Stromal cell of bone marrow (primary cell): ENCODE data around the gene OTUD3.
A peak's percentile ranks its signal among the peaks of the same experiment; 100 is the strongest.
"Not testable (repeated sequence)": the region's sequence is repeated elsewhere in the genome, so short reads cannot be mapped to it uniquely, and the experiment has no call there.

Experiments used
- DNase-seq: peaks from one replicate; pipeline ENCODE4 v3.0.0-alpha.2; 2012; ENCODE audit warnings: low read depth

The OTUD3 gene

GRCh38 chr1:19882111-19883071 lies at the start of gene OTUD3:
Gene OTUD3 (plus strand): TSS chr1:19882395. CDS start chr1:19882514, 119 bp downstream.
- peak; percentile 96 for DNase-seq

DNA sequence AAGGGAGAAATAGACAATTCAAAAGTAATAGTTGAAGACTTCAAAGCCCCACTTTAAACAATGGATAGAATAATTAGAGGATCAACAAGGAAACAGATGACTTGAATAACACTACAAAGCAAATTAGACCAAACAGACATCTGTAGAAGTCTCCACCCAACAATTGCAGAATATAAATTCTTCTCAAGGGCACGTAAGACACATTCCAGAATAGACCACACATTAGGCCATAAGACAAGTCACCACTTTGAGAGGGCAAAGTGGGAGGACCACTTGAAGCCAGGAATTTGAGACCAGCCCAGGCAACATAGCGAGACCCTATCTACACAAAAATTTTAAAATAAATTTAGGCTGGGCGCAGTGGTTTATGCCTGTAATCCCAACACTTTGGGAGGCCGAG lies 46.6 kb upstream of the OTUD3 start:
- DNase-seq = no peak

- no peak for DNase-seq
These were observed 44.3 kb upstream of the OTUD3 start for GRCh38 chr1:19837866-19838265.

- DNase-seq = peak; percentile 13
These were observed 42.0 kb upstream of the OTUD3 start for GRCh38 chr1:19840228-19840627.

GRCh38 chr1:19844731-19845495 lies 37.3 kb upstream of the OTUD3 start:
- DNase-seq = no peak

GRCh38 chr1:19845555-19845954 lies 36.6 kb upstream of the OTUD3 start:
- DNase-seq = no peak

DNA sequence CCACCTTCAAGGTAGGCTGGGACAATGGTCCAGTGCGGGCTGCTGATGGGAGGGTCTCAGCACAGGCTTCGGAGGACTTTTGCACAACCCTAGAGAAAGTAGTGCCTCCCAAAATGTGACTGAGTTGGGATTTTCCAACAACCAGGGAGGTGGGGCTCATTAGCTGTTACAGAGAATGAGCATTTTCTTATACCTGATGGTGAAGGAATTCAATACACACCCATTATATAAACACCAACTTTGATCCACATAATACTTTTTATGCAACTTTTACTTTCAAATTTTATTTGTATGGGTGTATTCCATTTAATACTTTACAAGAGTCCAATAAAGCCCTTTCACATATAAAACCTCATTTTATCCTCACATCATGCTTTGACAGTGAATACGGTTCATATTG lies 35.9 kb upstream of the OTUD3 start:
- DNase-seq = no peak

DNA sequence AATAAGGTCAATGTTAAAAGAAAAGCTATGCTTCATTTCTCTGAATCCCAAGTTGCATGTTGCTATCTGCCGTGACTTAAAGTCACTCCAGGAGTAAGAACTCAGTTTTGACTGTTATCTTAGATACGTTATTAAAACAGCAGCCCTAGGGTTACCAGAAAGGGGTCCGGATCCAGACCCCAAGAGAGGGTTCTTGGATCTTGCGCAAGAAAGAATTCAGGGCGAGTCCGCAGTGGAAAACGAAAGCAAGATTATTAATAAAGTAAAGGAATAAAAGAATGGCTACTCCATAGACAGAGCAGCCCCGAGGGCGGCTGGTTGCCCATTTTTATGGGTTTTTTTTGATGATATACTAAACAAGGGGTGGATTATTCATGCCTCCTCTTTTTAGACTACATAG lies 34.9 kb upstream of the OTUD3 start:
- DNase-seq = not testable (repeated sequence)

GRCh38 chr1:19849307-19849706 lies 32.9 kb upstream of the OTUD3 start:
- DNase-seq = not testable (repeated sequence)

- no peak for DNase-seq
These were observed 32.0 kb upstream of the OTUD3 start for GRCh38 chr1:19850214-19850613.

GRCh38 chr1:19852036-19852435 lies 30.2 kb upstream of the OTUD3 start:
- no peak for DNase-seq

GRCh38 chr1:19854866-19855265 lies 27.3 kb upstream of the OTUD3 start:
- no peak for DNase-seq

DNA sequence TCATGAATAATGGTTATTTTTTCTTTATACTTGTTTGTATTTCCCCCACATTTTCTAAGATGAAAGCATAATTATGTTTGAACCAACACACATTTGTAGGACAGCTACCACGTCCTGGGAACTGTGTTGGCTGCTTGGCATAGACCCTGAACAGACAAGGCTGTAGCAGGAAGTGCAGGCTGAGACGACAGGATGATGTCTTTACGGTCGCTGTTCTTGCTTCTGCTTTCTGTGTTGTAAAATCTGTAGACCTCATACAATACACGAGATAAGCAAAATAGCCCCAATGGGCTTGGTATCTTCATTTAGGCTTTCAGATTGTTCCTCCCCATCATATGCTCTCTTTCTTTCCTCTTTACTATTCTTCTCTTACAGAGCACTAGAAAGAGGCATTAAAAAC lies 23.3 kb upstream of the OTUD3 start:
- no peak for DNase-seq

DNA sequence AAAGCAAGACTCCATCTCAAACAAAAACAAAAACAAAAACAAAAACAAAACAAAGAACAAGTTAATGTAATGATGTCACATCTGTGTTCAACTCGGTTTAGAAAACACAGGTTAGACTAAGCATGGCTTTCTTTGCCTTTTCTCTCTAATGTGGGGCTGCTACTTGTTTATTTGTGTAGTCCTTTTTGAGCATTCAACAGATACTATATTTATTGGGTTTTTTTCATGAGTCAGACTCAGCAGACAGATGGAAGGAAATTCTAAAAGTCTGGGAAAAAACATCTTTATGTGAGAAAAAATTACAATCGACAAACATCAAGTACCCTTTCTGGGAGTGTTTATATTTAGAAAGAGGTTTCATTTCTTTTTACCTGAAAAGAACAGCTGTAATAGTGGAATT lies 22.3 kb upstream of the OTUD3 start:
- DNase-seq = no peak

- no peak for DNase-seq
These were observed 21.8 kb upstream of the OTUD3 start for GRCh38 chr1:19860418-19860817.

GRCh38 chr1:19861034-19861433 lies 21.2 kb upstream of the OTUD3 start:
- DNase-seq = no peak

GRCh38 chr1:19861842-19862530 lies 20.2 kb upstream of the OTUD3 start:
- DNase-seq = no peak

DNA sequence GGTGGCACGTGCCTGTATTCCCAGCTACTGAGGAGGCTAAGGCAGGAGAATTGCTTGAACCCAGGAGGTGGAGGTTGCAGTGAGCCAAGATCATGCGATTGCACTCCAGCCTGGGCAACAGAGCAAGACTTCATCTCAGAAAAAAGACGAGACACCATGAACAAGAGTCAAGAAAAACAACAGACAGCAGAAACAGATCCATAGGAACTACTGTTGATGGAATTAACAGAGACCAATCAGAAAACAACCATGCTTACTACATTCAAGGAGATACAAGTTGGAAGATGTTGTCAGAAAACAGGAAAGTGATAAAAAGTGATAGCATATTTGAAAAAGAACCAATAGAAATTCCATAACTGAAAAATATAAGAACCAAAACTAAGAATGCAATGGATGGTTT lies 19.3 kb upstream of the OTUD3 start:
- no peak for DNase-seq

DNA sequence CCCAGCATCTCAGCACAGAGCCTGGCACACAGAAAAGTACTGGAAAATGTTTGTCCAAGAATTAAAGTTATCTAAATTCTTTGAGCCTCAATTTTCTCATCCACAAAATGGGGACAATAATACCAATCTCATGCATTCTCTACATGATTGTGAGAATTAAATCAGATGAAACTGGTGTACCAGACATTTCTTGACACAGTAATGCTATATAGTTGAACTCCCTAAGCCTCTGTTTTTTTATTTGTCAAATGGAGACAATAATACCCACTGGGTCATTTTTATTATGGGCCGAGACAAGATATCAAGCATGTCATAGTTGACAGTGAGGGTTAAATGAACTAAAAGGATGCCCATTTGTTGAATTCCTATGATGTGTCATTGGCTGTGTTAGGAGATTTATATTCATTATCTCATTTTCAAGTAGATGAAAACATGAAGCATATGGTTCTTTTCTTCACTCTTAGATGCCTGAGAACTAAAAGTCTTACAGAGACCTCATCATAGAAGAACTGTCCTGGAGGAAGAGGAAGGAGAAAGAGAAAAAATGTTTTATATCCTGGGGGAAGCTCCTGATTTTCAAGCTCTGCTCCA lies 17.5 kb upstream of the OTUD3 start:
- no peak for DNase-seq

GRCh38 chr1:19866029-19866428 lies 16.2 kb upstream of the OTUD3 start:
- no peak for DNase-seq

DNA sequence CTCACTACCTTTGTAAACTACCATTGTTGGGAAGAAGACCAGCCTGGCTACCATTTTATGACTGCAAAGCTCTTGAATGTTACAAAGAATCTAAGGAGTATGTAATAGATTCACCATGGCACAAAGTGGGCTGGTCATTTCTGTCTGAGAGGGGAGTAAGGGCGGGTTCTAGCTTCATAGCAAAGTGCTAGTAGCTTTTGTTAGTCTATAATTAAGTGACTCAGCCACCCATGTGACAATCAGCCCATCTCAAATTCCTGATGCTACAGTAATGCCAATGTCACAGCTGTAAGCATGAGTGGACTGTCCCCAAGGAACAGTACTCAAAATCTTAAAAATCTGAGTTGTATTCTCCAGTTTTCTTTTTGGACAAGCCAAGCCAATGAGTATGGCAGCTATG lies 15.4 kb upstream of the OTUD3 start:
- DNase-seq = peak; percentile 78

DNA sequence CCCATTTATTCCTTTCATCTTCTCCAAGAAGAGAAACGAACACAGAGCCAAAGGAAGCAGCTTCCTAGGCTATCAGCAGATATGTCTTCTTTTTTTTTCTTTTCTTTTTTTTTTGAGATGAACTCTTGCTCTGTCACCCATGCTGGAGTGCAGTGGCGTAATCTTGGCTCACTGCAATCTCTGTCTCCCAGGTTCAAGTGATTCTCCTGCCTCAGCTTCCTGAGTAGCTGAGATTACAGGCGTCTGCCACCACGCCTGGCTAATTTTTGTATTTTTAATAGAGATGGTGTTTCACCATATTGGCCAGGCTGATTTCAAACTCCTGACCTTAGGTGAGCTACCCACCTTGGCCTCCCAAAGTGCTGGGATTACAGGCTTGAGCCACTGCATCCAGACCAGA lies 13.6 kb upstream of the OTUD3 start:
- not testable (repeated sequence) for DNase-seq
